Measurements from ENCODE around the gene AAK1.
A peak's percentile ranks its signal among the peaks of the same experiment; 100 is the strongest.
"Not testable (repeated sequence)": the region's sequence is repeated elsewhere in the genome, so short reads cannot be mapped to it uniquely, and the experiment has no call there.

Gene AAK1

DNA sequence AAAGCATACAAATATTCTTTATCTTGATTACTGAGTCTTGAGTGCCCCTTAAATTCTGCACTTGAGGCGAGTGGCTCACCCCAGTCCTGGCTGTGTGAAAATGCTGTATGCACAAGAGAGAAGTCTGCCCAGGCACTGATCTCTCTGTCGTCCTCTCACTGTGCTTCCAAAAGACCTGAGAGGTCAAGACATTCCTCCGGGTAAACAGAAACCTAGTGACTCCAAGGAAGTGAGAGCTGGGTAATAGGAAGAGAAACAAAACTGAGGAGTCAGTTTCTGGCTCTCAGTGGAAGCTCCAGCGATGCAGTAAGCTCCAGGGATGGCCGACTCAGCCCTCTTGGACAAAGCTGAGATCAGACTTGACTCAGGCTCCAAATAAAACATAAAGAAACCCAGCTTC is 70.9 kb downstream of the AAK1 start:
- no peak for DNase-seq (ENCODE audit: low spot score)

DNA sequence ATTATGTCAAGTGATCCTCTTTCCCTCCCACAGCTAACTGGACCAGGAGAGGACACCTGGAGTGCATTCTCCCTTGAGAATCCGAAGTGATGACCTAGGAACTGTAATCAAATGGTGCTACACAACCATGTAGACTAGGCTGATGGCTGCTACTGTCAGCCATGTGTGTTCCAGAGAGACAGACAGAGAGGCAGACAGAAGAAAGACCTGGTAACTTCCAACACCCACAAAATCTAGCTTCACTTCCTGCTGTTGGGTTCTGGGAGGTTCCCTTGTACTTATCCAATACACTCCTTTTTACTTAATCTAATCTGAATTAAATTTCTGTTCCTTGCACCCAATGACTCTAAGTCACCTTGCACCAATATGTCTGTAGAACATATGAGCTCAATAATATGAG is 72.3 kb downstream of the AAK1 start:
- DNase-seq (ENCODE audit: low spot score) = no peak

DNA sequence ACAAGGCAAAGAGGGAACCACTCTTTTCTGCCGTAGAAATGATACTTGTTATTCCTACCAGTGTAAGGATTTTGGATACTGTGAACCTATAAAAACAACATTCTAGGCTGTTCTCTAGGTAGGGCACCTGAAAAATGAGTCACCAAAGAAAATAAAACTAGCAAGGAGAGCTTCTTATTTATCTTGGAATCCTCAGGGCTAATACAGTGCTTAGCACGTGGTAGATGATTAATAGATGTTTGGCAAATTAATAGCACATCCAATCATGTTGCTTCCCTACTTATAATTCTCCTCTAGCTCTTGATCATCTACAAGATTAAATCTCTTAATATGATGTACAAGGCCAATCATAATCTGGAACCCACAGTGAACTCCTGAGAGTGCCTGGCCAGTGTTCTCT is 73.1 kb downstream of the AAK1 start:
- DNase-seq (ENCODE audit: low spot score) = no peak

DNA sequence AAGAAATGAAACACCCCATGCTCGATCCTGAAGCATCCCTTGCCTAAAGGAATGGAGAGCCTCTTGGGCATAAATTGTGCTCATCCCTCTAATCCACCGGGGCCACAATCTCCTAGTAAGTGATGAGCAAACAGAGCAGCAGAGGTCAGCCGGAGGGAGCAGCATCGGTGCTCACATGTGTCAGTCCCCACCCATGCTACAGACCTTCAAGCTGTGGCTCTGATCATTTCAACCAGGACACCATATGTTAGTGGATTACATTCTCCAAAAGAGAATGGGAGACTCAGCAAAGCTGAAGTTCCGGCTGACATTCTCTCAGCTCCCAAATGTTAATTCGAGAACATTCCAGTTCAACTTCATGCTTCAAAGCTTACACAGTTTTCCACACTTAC is 75.6 kb downstream of the AAK1 start:
- DNase-seq (ENCODE audit: low spot score) = no peak

DNA sequence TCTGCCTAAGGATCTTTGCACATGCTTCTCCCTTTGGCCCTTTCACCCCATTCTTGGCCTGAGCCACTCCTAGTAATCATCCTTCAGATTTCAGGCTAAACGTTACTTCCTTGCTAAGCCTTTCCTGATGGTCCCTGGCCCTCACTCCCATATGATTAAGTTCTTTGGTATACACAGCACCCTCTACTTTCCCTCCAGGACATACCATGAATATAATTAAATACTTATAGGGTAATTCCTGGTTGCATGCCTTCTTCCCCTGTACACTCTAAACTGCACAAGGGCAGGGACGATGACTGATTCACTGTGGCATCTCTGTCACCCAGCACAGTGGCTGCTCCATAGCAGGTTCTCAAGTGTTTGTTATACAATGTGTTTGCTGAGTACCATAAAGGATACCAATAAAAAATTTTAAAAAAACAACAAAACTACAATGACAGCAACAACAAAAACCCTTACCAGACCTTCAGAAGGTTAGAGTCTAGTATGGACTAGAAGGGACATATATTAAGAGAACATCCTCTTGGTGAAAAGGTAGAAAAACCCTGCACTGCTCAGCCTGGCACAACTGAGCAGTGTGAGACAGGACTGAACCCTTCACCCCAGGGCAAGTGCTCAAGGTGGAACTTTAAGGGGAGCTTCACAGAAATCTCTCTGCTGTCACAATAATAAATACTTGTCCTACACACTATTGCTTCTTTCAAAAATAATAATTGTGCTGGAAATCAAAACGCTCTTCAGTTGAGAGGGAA is 76.2 kb downstream of the AAK1 start:
- DNase-seq (ENCODE audit: low spot score) = no peak

DNA sequence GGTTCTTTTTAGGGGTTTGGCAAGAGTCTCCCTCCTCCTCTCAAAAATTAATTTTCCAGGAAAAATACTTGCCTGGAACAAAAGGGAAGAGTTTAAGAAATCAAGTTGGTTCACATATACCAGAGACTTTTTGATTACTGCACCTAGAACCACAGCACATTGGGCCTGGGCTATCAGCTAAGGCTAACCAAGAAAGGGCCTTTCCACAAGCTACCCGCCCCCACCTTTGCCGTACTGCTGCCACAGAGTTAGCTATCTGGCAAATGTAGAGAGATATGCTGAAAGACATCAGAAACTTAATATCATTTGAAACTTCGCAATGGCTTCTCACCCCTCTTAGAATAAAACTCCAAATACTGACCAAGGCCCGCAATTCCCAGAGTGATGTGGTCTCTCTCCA is 76.9 kb downstream of the AAK1 start:
- no peak for DNase-seq (ENCODE audit: low spot score)

DNA sequence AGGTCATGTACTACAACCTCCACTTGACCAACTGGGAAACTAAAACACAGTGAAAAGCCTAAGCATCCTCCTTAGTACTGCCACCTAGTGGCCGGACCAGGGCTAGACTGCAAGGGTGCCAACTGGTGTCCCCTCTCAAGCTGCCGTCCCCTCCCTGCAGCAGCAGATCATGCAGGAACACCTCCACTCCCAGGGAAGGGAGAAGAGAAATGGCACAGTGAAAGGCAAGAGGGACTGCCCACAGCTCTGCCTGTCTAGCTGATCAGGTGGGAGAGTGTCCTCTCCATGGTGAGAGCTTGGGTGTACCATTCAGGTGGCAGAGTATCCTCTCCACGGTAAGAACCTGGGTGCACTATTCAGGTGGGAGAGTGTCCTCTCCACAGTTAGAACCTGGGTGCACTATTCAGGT is 78.1 kb downstream of the AAK1 start:
- DNase-seq (ENCODE audit: low spot score) = peak; percentile 51

DNA sequence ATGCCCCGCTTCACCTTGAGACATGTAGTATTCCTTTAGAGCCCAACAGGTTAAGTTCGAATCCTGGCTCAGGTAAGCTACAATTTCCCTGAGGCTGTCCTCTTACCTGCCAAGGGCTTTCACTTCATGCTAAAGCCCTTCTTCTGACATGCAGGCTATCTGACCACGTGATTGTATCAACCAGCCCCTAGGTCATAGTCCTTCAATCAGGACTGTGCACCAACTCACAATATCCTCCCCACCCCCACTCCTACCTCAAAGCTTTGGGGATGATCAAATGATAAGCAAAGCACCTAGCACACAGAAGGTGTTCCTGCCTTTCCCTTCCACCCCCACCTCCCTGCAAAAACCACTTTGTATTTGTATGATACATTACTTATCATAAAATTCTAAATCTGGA is 78.9 kb downstream of the AAK1 start:
- no peak for DNase-seq (ENCODE audit: low spot score)

DNA sequence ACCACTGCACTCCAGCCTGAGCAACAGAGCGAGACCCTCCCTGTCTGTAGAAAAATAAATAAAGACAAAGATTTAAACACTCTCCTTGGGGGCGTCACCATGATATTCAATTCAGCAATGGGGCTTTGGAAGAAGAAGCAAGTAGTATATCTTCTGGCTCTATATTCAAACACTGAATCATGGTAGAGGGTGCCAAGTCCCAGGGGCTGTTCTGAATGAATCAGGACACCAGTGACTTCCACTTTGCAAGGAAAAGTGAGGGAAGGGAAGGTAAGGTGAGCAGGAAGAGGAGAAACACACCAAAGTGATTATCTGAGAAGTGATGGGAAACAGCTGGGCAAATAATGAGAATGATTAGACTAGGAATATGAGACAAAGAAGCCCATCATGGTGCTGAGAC is 80.5 kb downstream of the AAK1 start:
- DNase-seq (ENCODE audit: low spot score) = no peak

DNA sequence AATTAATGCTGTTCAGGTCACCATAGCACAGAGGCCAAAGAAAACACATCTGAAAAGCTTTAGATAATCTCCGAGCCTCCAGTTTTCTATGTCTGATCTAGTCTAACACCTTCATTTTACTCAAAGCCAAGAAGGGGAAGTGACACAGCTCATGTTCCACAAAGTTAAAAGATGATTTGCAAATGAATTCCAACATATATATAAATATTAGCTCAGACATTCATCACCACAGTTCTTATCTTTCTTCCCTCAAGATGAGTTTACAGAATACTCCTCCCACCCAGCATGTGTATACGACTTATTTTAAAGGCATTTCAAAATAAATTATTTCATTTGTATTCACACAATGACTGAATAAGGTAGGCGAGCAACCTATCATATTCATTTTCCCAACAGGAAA is 82.4 kb downstream of the AAK1 start:
- no peak for DNase-seq (ENCODE audit: low spot score)

DNA sequence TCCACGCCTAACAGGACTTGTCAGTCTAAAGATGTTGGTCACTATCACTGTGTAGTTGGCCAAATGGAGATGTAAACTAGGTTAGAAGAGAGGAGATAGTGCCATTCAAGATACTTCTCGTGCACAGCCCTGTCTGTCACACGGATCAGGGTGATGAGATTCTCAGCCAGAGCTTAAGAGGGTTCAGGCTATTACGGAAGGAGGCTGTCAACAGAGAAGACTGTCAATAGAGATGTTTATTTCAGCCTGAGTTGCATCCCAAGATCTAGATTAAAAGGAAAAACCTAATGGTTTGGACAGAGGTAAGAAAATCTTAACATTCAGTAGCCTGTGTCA is 83.4 kb downstream of the AAK1 start:
- DNase-seq (ENCODE audit: low spot score) = no peak

DNA sequence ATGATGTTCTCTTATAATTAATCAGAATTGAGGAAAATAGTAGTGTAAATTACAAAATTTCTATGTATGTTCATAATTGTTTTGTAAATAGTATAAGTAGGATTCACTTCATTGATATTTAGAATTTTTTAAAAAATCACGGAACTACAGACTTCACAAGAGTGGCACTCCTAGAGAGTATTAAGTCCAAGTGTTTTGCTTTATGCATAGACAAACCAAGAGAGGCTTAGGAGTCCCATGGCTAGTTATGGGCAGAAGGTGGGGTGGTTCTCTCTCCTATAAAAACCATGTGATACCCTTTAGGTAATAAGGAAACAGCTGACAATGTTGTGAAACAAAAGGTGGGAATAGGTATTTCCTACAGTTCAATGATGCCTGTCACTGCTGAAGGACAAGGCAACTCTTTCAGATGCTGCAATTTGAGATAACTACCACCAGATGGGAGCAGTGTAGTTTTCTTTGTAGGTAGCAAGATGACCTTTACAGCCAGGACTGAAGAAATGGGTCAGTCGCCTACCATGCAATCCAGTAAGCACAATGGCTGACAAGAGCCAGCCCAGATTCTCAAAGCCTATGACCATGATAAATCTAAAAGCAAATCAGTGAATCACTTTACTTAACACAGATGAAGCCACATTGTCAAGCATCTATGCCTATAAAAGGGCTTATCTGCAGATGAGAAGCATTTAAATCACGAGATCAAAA is 83.9 kb downstream of the AAK1 start:
- DNase-seq (ENCODE audit: low spot score) = peak; percentile 72

DNA sequence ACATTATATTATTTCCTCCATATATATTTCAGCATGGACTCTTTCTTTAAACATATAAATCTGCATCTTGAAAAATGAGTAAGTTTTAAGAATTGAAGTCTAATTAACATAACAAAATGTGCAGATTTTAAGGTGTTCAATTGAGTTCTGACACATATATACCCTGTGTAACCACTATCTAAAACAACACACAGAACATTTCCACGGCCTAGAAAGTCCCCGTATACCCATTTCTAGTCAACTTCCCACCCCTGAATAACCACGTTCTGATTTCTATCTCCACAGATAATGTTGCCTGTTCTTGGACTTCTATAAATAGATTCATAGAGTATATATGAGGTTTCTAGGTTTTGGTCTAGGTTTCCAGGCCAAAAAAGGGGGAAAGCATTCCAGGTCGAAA is 87.5 kb downstream of the AAK1 start:
- no peak for DNase-seq (ENCODE audit: low spot score)

DNA sequence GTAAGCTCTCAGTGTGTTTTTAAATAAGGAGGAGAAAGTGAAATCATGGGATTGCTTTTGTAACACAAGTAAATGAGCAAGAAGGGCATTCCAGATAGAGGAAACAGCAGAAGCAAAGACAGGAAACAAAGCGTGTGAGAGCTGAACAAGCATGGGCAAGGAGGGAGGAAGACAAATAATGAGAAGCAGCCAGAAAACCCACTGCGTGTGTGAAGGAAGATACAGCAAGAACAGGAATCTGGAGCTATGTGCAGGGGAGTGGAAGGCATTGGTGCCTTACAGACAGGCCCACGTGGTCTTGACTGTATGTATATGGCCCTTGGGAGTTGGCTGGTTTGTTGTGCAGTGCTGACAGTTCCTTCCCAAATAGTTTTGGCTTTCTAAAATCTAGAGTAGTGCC is 88.6 kb downstream of the AAK1 start:
- DNase-seq (ENCODE audit: low spot score) = no peak

DNA sequence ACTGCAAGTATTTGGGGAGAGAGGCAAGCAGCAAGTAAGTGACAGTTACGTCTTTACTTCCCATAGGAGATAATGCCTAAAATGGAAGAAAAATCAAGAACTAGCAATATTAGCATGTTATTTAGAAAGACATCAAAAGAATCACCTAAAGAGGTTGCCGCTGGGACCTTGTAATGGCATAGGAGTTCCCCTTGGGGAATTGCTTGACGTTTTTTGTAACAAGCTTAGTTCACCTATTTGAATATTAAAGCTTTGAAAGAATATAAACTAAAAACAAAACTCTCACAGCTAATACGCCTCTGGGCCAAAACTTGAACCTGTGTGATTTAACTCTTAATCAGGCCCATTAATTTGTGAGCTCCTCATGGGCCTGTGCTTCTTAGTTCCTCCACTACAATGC is 89.0 kb downstream of the AAK1 start:
- no peak for DNase-seq (ENCODE audit: low spot score)

DNA sequence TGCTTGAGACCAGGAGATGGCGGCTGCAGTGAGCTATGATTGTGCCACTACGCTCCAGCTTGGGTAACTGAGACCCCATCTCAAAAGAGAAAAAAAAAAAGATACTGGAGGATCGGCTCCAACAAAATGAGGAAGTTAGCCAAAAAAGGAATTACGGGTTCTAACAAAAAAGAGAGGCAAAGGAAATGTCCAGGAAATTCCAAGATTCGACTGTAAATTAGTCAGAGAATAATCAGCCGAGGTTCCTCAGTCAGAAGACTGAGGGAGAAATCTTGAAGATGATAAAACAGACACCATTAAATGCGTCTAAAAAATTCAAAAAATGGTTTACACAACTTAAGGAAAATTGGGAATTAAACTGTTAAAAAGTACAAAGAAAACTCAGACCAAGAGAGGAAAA is 89.5 kb downstream of the AAK1 start:
- DNase-seq (ENCODE audit: low spot score) = no peak

DNA sequence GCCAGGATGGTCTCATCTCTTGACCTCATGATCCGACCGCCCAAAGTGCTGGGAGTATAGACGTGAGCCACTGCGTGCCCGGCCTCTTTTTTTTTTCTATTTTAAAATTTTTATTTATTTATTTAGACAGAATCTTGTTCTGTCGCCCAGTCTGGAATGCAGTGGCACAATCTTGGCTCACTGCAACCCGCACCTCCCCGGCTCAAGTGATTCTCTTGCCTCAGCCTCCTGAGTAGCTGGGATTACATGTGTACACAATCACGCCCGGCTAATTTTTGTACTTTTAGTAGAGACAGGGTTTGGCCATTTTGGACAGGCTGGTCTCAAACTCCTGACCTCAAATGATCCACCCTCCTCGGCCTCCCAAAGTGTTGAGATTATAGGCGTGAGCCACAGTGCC is 93.0 kb downstream of the AAK1 start:
- DNase-seq (ENCODE audit: low spot score) = not testable (repeated sequence)

DNA sequence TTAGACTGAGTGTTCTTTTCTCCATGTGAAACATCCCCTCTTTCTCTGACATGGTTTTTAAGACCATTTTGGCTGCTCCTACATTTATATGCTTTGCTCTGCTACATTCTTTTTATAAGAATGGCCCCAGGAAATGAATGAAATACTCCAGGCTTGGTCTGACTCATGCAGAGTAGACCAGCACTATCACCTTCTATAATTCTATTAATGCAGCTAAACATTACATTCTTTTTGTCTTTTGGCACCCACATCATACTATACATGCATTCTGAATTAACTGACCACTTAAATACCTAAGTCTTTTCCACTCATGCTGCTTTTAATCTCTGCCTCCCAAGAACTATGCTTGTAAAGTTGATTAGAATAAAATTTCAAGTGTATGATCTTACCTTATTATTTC is 94.1 kb downstream of the AAK1 start:
- DNase-seq (ENCODE audit: low spot score) = no peak

DNA sequence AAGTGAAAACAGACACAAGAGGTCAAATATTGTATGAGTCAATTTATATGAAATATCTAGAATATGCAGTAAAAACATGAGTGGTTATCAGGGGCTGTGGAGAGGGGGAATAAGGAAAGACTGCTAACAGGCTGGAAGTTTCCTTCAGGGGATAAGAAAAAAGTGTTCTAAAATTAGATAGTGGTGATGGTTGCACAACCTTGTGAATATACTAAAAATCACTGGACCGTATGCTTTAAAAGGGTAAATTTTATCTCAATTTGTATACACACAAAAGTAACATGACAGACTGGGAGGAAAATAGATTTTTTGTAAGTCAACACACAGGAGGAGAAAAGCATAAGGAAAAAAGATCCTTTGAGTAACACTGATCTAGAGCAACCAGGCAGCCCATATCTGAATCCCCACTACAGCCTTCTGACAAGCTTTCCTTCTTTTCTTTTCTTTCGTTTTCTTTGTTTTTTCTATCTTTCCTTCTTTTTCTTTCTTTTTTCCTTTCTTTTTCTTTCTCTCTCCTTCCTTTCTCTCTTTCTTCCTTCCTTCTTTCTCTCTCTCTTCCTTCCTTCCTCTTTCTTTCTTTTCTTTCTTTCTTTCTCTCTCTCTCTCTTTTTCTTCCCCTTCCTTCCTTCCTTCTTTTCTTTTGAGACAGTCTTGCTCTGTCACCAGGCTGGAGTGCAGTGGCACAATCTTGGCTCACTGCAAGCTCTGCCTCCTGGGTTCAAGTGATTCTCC is 95.4 kb downstream of the AAK1 start:
- DNase-seq (ENCODE audit: low spot score) = no peak

DNA sequence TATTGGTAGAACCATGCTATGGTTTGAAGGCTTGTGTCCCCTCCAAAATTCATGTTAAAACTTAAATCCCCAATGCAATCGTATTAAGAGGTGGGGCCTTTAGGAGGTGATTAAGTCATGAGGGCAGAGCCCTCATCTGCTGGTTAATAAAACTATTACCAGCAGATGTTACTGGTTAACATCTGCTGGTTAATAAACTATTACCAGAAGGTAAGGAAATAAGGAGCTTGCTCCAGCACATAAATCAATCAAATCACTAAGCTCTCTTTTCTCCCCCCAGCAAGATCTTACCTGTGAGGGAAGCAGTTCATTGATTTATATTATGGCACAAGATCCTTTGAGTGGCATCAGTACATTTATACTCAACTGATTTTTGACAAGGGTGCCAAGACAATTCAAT is 96.9 kb downstream of the AAK1 start:
- no peak for DNase-seq (ENCODE audit: low spot score)

DNA sequence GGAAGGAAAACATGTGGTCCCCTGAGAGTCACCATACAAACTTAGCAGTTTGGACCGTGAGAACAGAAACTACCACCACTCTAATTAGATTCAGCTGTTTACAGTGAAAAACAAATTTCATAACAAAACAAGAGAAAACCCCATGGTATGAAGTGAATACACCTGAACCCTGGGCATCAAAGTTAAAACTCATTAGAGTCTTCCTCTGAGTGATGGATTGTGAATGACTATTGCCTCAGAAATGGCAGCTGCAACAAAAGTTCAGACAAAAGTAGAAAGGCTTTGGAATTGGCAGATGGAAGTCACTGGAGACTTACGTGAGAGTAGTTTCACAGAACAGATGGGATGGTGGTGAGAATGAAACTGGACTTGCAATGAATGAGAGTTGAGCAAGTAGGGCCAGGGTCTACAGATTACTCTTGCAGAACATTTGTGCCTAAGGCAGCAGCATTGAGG is 98.0 kb downstream of the AAK1 start:
- no peak for DNase-seq (ENCODE audit: low spot score)

DNA sequence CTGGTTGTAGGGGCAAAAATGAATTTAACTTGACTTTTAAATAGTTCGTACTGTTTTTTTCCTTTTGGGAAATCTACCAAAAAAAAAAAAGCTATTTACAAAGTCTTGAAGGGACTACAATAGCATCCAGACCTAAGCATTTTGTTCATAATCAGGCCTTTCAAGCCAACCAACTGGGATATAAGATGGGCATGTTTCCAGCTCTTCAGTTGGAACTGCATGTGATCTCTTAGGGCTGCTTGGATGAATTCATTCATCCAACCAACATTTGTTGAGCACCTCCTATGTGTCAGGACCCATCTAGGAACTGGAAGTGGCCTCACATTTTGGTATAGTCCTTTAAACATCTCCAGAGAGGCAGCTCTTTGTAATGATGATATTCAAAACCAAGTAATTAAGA is 98.6 kb downstream of the AAK1 start:
- no peak for DNase-seq (ENCODE audit: low spot score)

DNA sequence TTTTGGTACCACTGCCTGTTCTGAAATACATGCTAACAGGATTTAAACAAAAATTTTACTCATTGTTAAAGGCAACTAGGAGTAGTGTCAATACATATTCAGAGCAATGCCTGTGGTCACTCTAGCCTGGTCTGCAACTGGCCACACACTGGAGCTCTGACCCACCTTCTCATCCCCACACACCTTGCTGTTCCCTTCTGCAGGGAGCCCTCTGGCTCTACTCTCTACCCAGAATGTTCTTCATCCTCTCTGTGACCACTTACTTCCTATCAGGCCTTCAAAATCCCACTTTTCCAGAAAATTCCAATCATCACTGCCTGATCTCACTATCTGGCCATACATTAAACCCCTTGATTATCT is 104.0 kb downstream of the AAK1 start:
- DNase-seq (ENCODE audit: low spot score) = no peak

Data from SK-N-DZ (cell line).